Left ventricle myocardium superior (tissue), 1 donor: ENCODE measurements around the gene RHEX. TPM values are rescaled to one million over a fixed set of nuclear protein-coding genes. Genes with fewer than 3 reads are reported as not detected.

Experiments
- ATAC-seq: fragments of 200-7000 bp; cut with Tn5 transposase; one replicate; pipeline ENCODE4 v1.9.1; 2020; ENCODE audit warnings: mild to moderate bottlenecking, moderate library complexity
- DNase-seq: peaks from one replicate; pipeline ENCODE4 v3.0.0-alpha.2; 2020
- intact Hi-C: fragments of 100-400 bp; cut with micrococcal nuclease; formaldehyde crosslinking; loops from one replicate; pipeline ENCODE4 v1.11.0; 2022
- total RNA-seq: library from RNA; stranded (reverse); fragmentation: NEBNext Ultra II Directional; extraction: Animal tissue kit (Norgen Biotek cat#: 25700); gene quantifications from one replicate; pipeline ENCODE4 v1.2.1, GENCODE V29; 2021
- donor health status: DM: no; HTN: yes; CAD: no; lungs with severe emphysema.

RHEX gene
- total RNA-seq, 1 donor from 2014 or later, result 1.0 TPM

DNA sequence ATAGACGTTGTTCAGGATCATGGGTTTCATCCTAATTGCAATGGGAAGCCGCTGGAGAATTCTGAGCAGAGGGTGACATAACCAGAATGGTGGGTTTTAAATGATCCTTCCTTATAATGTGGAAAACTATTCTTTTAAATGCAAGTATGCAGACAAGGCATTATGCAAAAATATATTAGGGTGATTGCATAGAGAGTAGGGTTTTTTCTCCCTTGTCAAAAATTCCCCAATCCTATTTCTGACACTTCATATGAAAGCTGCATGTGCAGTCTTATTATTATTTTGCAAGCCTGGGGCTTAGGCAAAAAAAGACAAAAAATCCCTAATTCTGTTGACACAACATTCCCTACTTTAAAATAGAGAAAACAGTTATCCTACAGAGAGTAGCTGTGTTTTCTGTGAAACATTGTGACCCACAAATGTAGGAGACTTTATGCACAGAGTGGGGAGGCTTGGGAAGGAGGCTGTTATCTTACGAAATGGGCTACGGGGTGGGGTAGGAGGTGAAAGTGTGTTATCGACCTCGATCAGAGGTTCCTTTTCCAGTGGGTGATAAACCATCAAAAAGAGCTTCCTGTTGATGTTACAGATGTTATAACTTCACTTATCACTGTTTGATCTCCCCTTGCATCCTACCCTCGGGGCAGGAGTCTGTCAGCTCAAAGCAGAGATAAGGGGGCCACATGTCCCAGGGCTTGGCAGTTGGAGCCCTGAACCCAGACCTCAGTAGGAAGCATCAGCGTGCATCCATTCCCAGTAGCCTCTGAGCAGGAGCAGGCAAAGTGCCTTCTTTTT, 27.2 kb downstream of the RHEX start:
- intact Hi-C loops, result no loop called here
- ATAC-seq, result no peak
- DNase-seq, result no peak

DNA sequence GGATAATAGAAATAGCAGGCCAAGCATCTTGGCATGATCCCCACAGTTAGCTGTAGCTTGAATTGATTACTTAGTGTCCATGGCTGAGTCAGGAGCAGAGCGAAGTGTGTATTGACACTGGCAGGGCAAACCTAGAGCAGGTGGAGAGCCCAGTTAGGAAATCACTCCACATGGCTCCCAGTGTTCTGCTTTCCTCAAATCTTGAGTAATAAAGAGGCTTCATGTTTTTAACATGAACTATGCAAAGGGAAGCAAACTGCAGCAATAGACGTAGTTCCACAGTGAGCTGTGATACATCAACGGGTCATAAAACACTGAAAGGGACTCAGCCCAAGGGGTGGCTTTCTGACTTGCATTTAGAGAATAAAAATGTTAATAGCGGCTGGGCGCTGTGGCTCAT, 28.9 kb downstream of the RHEX start:
- DNase-seq (no peak), ATAC-seq (no peak)
- intact Hi-C loops, result no loop called here

DNA sequence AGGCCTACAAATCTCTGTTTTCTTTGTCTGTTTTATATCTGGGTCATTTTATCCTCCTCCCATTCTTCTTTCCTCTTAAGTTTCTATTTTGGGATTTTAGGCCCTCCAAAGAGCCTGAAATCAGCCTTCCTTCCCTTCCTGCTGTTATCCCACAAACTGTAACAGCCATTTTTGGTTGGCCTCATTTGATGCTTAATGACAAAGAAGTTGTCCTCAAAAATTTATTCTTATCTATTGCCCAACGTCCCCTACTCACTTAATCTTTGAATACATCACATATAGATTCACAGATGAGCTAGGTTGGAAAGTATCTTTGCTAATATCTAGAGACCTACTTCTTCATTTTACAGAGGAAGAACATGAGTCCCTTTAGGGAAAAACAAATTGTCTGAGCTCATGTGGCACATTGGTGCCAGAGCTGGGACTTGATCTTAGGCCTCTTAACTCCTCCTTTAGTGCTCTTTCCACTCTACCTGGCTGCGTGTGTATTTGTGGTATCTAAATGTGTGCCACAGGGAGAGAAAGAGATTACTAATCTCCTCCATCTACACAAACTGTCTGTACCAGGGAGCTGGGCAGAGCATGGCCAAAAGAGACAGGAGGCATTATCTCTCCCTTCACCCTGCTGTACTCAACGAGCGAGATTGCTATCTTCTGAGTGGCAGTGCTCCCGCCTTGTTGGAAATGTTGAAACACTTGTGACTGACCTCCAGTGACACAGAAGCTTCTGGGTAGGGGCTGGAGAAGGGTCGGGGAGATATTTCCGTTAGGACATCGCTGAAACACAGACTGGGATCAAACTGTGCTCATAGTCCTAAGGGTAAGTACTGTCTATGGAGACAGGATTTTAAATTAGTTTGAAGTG, 30.1 kb downstream of the RHEX start:
- DNase-seq (no peak), ATAC-seq (no peak)
- intact Hi-C loops, result no loop called here

DNA sequence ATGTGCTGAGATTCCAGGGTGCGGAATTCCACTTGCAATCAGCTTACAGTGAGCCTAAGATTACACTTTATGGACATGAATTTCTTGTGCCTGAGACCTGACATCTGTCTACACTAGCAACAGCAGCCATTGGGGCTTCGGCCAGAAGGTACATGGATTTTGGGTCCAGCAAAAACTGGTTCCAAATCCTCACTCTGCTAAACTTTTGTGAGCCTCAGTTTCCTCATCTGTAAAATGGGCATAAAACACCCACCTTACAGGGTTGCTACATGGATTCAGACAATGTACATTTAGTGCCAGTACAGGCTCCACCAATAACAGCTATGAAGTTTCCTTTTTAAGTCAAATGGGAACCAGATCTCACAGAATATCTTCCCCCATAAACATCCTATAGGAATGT, 30.8 kb downstream of the RHEX start:
- intact Hi-C loops, result no loop called here
- no peak for DNase-seq
- ATAC-seq, result no peak

DNA sequence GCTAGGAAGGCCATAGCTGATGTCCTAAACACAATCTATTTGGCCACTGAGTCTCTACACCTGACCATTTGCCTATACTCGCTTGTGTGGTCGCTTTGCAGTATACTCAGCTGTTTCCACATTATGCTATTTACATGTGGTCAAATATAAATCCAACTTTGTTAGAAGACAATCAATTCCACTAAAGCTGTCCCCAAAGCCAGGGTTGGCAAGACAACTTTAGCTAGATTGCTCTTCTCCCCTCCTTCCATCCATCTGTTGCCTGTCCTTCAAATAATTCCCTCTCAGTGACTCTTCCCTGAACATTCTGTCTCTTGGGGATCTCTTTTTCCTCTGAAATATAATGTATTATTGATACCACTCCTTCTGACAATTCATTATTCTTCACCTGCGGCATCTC, 34.1 kb downstream of the RHEX start:
- ATAC-seq (no peak), DNase-seq (no peak)
- intact Hi-C loops, result no loop called here

DNA sequence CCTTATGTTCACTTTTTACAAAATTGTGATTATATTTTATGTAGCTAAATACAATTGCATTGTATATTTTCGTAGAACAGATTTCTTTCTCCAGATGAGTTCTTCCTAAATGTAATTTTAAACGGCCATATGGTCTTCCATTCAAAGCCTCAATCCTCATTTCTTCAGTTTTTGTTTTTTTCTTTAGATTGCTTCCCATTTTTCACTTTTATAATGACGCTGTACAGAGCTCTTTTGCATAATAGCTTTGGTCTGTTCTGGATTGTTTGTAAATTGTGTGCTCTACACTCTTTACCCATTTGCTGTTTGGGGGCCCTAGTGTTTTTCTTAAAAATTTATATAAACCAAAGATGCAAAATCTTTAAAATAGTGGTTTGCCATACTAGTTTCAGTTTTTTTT, 36.4 kb downstream of the RHEX start:
- no peak for ATAC-seq
- no peak for DNase-seq
- intact Hi-C loops, result no loop called here

DNA sequence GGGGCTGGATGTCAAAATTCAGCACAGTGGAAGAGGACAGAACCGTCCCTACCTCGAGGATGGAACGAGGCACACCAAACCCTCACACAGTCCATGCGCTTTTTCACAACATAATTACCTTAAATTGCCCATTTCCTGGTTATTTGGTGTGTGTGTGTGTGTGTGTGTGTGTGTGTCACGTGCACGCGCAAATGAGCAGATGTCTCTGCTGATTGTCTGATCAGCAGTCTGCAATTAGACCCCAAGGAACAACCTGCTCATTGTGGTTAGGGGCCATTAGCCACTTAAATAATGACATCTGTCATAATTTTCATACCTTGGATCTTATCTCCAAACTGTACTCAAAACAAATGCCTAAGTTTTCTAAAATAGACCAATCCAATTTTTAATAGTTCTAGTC, 41.1 kb downstream of the RHEX start:
- intact Hi-C loops, result no loop called here
- no peak for ATAC-seq
- no peak for DNase-seq

DNA sequence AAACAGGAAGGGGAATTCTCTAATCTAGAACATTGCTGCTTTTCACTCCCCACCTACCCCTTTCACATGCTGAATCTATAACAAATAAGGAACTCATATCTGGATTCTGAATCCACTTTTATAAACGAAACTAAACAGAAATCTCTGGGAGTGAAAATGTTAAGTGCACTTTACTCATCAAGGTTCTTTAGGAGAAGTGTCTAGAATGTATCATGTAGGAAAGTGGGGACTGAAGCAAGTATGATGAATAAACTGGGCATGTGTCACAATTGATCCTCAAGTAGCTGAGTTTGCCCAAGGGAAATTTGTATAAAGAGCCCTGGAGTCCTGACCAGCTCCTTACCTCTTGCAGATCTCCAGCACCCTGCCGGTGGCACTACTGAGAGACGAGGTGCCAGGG, 44.4 kb downstream of the RHEX start:
- DNase-seq (no peak), ATAC-seq (no peak)
- intact Hi-C loops, result no loop called here

DNA sequence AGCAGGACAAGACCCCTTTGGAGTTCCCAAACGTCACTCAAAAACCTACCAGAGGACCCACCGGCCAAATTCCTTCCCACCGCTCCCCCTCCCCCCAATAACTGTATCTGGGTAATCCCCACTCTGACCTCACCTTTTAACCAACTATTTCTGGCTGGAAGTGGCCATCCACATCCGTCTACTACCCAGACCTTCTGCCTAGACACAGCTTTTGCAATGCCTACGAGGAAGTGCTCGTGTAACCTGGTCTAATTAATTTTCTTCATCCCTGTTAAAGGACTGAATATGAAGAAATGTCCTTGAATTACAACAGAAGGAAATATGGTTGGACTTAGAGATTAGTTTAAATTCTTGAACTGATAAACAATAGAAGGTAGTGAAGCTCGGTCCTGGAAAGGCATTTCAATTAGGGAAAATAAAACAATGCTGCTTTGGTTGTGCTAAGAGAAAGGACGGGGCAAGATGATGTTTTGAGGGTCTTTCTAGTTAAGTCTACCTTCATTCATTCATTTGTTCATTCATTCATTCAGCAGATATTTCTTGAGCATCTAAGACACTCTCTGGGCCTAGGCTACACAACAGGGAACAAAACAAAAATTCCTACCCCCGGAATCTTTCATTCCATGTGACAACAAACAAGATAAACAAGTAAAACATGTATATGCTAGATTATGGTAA, 45.4 kb downstream of the RHEX start:
- ATAC-seq (no peak), DNase-seq (no peak)
- intact Hi-C loops, result no loop called here

DNA sequence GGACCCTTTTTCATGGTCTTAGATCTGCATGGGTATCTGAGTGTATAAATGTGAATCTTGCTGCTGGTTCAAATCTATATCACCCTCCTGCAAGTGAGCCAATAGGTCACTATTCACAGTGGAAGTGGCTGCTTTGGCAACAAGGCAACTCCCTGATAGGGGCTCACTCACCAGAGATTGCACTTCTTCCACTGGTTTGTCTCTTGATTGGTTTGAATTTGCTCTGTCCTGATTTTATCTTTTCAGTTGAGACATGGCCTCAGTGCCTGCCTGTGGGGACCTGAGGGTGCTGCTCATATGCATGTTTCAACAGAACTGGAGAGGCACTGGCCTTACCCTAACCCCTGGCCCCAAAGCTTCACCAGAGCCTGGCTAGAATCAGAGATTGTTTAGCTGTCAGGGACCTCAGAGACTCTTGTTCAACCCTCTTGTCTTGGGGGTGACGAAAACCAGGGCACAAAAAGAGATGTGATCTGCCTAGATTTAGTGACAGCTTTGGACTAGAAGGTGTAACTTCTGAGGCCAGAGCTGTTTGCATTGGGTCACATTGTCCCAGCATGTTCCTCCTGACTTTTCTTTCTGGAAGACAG, 47.3 kb downstream of the RHEX start:
- intact Hi-C loops, result no loop called here
- ATAC-seq, result no peak
- no peak for DNase-seq

DNA sequence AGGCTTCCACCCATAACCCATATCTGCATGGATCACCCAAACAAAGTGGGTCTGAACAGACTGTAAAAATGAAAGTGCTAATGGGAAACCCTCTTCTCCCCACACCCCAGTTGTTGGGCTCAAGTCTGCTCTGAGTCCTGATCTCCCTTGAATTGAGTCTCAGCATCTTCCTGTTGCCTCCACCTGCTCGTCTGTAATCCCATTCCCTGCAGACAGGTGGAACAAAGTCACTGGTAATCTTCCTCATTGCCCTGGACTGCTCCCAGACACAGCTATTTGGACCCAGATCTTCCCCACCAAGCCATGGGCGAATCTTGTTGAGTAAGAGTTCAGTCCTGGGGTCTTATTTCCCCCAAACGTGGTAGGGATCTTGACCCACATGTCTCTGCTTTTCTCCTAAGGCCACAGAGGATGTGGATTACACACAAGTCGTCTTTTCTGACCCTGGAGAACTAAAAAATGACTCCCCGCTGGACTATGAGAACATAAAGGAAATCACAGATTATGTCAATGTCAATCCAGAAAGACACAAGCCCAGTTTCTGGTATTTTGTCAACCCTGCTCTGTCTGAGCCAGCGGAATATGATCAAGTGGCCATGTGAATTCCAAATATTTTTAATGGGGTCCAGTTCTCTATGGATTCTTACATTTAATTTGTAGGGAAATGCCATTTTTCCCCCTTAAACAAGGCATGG, 48.5 kb downstream of the RHEX start:
- ATAC-seq (no peak), DNase-seq (no peak)
- intact Hi-C loops, result no loop called here

DNA sequence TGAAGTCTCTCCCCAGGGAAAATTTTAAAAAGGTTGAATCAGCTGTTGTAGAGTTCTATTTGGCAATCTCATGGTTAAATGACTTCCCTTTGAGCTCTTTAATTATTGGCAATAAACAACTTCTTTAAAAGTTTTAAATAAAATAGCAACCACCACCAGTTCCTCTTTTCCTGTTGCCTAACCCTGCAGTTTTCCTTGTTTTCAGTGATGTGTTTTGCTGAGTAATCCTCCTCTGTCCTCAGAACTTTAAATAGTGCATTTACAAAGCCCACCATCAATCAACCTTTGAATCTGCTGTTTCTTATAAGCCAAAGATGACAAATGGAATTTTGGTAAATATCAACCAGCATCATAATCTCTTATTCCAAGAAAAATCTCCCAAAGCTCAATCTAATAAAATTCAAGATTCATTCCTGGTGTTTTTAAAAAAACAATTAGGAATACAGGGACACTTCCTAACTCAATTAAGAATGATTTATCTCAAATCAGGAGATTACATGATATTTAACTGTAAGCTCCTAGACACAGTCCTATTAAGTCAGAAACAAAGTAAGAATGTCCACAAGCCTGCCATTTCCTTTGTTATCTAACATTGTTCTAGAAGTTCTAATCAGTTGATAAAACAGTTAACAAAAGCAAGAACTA, 49.4 kb downstream of the RHEX start:
- intact Hi-C loops, result no loop called here
- no peak for ATAC-seq
- no peak for DNase-seq

DNA sequence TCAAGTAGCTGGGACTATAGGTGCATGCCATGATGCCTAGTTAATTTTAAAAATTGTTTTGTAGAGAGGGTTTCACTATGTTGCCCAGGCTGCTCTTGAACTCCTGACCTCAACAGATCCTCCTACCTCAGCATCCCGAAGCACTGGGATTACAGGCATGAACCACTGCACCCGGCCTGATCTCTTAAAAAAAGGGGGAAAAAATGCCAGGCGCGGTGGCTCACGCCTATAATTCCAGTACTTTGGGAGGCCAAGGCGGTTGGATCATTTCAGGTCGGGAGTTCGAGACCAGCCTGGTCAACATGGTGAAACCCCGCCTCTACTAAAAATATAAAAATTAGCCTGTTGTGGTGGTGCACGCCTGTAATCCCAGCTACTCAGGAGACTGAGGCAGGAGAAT, 51.0 kb downstream of the RHEX start:
- ATAC-seq, result no peak
- no peak for DNase-seq
- intact Hi-C loops, result no loop called here

DNA sequence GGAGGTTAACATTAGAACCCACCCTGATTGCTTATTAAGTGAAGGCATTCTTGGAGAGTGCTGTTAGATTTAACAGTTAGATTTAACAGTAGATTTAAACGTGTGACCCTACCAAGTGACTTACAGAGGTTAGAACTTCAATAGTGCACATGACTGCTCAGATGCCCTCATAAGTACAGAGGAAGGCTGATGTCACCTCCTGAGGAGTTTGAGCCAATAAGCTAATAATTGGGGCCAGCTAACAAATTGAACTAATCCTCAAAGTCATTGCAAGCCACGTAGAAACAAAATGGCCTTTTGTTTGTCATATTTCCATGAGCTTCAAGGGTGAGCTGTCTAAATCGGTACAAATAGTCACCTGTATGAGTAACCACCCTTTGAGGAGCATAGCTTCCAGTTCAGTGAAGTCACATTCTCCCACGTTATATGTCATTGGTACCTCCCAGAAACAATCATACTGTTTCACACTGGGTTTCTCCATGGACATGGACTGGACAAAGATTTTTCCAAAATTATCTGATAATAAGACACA, 52.6 kb downstream of the RHEX start:
- ATAC-seq, result no peak
- no peak for DNase-seq
- intact Hi-C loops, result loop anchor here (5.0 kb wide), 1 partner anchor 313 kb away; no protein-coding TSS in a partner anchor

DNA sequence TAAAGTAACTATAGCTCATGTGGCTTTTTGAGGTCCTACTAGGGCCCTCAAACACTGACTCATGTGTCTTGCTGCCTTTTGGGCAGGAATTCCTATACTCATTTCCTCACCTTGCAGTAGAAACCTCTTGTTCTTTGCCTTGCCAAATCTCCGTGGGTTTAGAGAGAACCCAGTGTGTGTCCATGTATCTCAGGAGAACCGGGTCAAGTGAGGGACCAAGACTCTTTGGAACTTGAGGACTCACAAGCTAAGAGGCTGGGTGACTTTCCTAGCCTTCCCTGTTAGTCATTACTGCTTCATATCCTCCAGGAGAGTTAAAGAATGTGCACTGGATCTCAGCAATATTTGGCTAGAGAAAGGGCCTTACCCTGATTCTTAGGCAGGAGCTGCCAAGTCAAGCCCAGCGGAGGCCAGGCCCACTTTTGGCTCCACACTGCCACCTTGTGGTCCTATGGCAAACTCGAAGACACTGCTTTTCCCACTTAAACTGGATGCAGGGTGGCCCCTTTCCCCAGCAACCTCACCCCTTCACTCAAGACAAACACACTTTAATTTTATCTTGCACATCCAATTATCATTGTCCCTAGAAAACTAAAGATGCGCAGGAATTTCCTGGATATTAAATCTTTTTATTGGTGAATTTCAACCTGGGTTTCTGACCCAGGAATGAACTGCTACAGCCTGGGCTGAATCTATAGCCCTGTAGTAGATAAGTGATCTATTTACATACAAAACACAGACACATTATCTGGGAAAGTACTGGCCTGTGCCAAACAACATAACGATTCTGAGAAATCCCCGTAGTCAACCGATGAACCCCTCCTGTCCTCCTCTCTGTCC, 53.6 kb downstream of the RHEX start:
- ATAC-seq (peak; percentile 91), DNase-seq (peak; percentile 84)
- intact Hi-C loops, result loop anchor here (2.0 to 5.0 kb wide), 2 partner anchors 122 to 314 kb away; no protein-coding TSS in a partner anchor

DNA sequence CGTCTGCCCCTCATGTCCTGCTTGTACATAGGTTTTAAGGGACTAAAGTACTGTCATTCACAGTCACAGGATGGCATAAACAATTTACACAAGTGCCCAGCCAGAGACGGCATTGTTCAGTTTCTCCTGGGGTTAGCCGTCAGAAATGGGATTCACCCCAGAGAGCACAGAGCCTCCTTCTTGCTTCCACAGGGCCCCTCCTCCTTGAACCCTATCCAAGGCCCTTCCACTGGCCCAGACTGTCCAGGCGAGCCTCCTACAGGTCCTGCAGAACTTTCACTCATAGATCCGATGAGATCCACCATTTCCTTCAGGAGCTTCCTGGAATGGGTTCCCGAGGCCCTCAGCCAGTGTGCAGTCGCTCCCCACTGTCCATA, 54.2 kb downstream of the RHEX start:
- intact Hi-C loops, result loop anchor here (2.0 to 5.0 kb wide), 2 partner anchors 122 to 315 kb away; no protein-coding TSS in a partner anchor
- ATAC-seq (peak; percentile 22), DNase-seq (no peak)

DNA sequence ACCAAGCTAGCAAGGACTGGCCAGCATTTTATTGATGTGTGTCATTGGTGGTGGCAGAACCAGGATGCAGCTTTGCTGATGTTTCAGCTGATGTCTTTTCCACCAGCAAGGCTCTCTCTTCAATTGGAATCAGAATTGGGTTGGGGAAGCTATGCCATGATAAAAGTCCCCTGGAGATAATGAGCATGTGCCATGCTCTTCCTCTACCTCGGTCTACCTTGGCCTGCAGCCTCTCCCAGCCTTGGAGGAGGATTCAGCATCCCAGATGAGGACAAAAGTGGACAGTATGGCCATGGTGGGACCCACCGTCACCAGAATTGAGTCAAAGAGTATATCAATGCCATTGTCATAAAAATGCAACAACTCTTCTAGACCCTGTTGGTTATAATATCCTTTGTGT, 55.7 kb downstream of the RHEX start:
- ATAC-seq, result no peak

More for the DNA sequence above, 55.7 kb downstream of the RHEX start:
- intact Hi-C loops, result loop anchor here (5.0 kb wide), 1 partner anchor 316 kb away; no protein-coding TSS in a partner anchor
- DNase-seq, result no peak
